Thyroid gland (tissue), 4 donors: Measurements from ENCODE around the gene USP5. TPM values are rescaled to one million over a fixed set of nuclear protein-coding genes. Genes with fewer than 3 reads are reported as not detected.
"Not testable (repeated sequence)": the region's sequence is repeated elsewhere in the genome, so short reads cannot be mapped to it uniquely, and the experiment has no call there.

Experiments
- DNase-seq, 2 donors: peaks; one replicate each; pipeline ENCODE4 v3.0.0-alpha.2; 2019
- H3K27ac ChIP-seq, 3 donors: fragments of 200-600 bp; sonication (generic); 1 replicate in 2 of 3; 2 replicates in 1 of 3; pipeline ENCODE4 v1.5.1; 2016 to 2019; ENCODE audit warnings: mild to moderate bottlenecking in 1 of 3, moderate library complexity in 1 of 3
- H3K27me3 ChIP-seq: fragments of 200-600 bp; sonication (generic); one replicate; pipeline ENCODE4 v1.5.1; 2019
- H3K36me3 ChIP-seq, 2 donors: fragments of 200-600 bp; sonication (generic); one replicate each; pipeline ENCODE4 v1.5.1; 2016 to 2019
- H3K4me1 ChIP-seq, 2 donors: fragments of 200-600 bp; sonication (generic); one replicate each; pipeline ENCODE4 v1.5.1; 2017 to 2019
- H3K4me3 ChIP-seq, 3 donors: fragments of 200-600 bp; sonication (generic); replicated peaks in 1 of 3; 1 replicate in 2 of 3; 2 replicates in 1 of 3; pipeline ENCODE4 v1.5.1; 2016; ENCODE audit warnings: mild to moderate bottlenecking in 1 of 3
- H3K9me3 ChIP-seq: fragments of 200-600 bp; sonication (generic); one replicate; pipeline ENCODE4 v1.5.1; 2017
- CTCF ChIP-seq, 6 experiments: fragments of 200-600 bp in 3 of 6; fragments of 450-650 bp in 3 of 6; sonication (generic) in 3 of 6; IDR thresholded peaks; one replicate each; pipeline ENCODE4 v1.5.1; 2016 to 2019; ENCODE audit warnings: antibody characterized with exemption in 6 of 6, mild to moderate bottlenecking in 2 of 6, inconsistent platforms in 1 of 6, moderate library complexity in 1 of 6
- POLR2A ChIP-seq, 2 donors: fragments of 450-650 bp; IDR thresholded peaks; one replicate each; pipeline ENCODE4 v1.6.1; 2017; ENCODE audit warnings: antibody characterized with exemption in 2 of 2, mild to moderate bottlenecking in 2 of 2, moderate library complexity in 1 of 2
- WGBS, 2 donors: methylation state at CpG; one replicate each; pipeline ENCODE4 v1.1.5; 2017; 5-methylcytosine and 5-hydroxymethylcytosine counted together
- intact Hi-C: fragments of 100-400 bp; cut with DNase I; formaldehyde crosslinking; loops from one replicate; pipeline ENCODE4 v1.15.1; 2023
- total RNA-seq, 4 donors: library from RNA; depleted of rRNA; stranded (reverse); fragments of >200 nt; gene quantifications; one replicate each; pipeline ENCODE4 v1.2.3, GENCODE V29; 2016

USP5 gene
- total RNA-seq, 4 donors from 2014 or later = 34.7 to 68.6 (median 58.9) TPM

- WGBS, 2 donors = 82 to 87% methylated on average over 1 of the region's 1 CpG
- H3K27ac ChIP-seq = no peak overlapping the region
- intact Hi-C loops = no loop called here
- no peaks in the 10 kb centered on the region for H3K9me3 ChIP-seq
- TF ChIP-seq POLR2A (IDR thresholded peaks at IDR 0.05) (no peak), CTCF (IDR thresholded peaks at IDR 0.05) (no peak)
- DNase-seq = no peak
- H3K4me1 ChIP-seq = peaks cover 18 to 23% of the 10 kb centered on the region in 2 donors
- no peaks in the 10 kb centered on the region for H3K36me3 ChIP-seq
- no peak overlapping the region for H3K4me3 ChIP-seq
- no peaks in the 10 kb centered on the region for H3K27me3 ChIP-seq
Observed at GRCh38 chr12:6903722-6904121, 51.8 kb downstream of the USP5 start.

- Histone ChIP-seq H3K4me1 (peaks cover 18 to 20% of the 10 kb centered on the region in 2 donors), H3K9me3 (no peaks in the 10 kb centered on the region), H3K27ac (peak within 1 kb of the TSS; percentile 68 to 89 (median 70)), H3K27me3 (no peaks in the 10 kb centered on the region), H3K36me3 (no peaks in the 10 kb centered on the region), H3K4me3 (peak within 1 kb of the TSS; percentile 11 to 80 (median 53))
- TF ChIP-seq POLR2A (IDR thresholded peaks at IDR 0.05) (peak; percentile 70 to 77), CTCF (IDR thresholded peaks at IDR 0.05) (peak in 1 of 6 experiments; percentile 5)
- DNase-seq = peak; percentile 99
- intact Hi-C loops = no loop called here
- WGBS, 2 donors = 5 to 6% methylated on average over 34 of the region's 34 CpGs
Observed at GRCh38 chr12:6904280-6905276, 52.6 kb downstream of the USP5 start, which contains the start of gene LRRC23. Gene LRRC23 (plus strand): TSS chr12:6904822. CDS start chr12:6905634, 812 bp downstream.

- peak overlapping the region in 1 of 3 donors; percentile 53 for H3K4me3 ChIP-seq
- H3K36me3 ChIP-seq = no peaks in the 10 kb centered on the region
- H3K4me1 ChIP-seq = peaks cover 9 to 10% of the 10 kb centered on the region in 2 donors
- 56 to 64% methylated on average over 5 of the region's 5 CpGs for WGBS, 2 donors
- H3K27ac ChIP-seq = peak overlapping the region; percentile 68 to 89 (median 70)
- H3K9me3 ChIP-seq = no peaks in the 10 kb centered on the region
- no peak for DNase-seq
- TF ChIP-seq POLR2A (IDR thresholded peaks at IDR 0.05) (no peak), CTCF (IDR thresholded peaks at IDR 0.05) (no peak)
- intact Hi-C loops = no loop called here
- no peaks in the 10 kb centered on the region for H3K27me3 ChIP-seq
Observed at GRCh38 chr12:6905414-6906040, 53.6 kb downstream of the USP5 start.

GRCh38 chr12:6908141-6908540, 56.2 kb downstream of the USP5 start:
- 96 to 98% methylated on average over 9 to 11 of the region's 11 CpGs for WGBS, 2 donors
- H3K9me3 ChIP-seq, DNase-seq, H3K27me3 ChIP-seq, H3K4me3 ChIP-seq, H3K27ac ChIP-seq, intact Hi-C loops, H3K36me3 ChIP-seq: not testable (repeated sequence)
- peaks cover 9 to 10% of the 10 kb centered on the region in 2 donors for H3K4me1 ChIP-seq

GRCh38 chr12:6909421-6910145, 57.6 kb downstream of the USP5 start:
- WGBS, 2 donors = 78 to 90% methylated on average over 4 of the region's 4 CpGs
- peaks cover 10 to 13% of the 10 kb centered on the region in 2 donors for H3K4me1 ChIP-seq
- DNase-seq = no peak
- TF ChIP-seq POLR2A (IDR thresholded peaks at IDR 0.05) (no peak), CTCF (IDR thresholded peaks at IDR 0.05) (no peak)
- no peaks in the 10 kb centered on the region for H3K27me3 ChIP-seq
- H3K27ac ChIP-seq = no peak overlapping the region
- no peaks in the 10 kb centered on the region for H3K36me3 ChIP-seq
- no peak overlapping the region for H3K4me3 ChIP-seq
- no peaks in the 10 kb centered on the region for H3K9me3 ChIP-seq
- intact Hi-C loops = loop anchor here (5.0 kb wide), 1 partner anchor 37 kb away; the partner anchor contains the start of gene SPSB2
